ENCODE results near the gene SHH. TPM values are rescaled to one million over a fixed set of nuclear protein-coding genes. Genes with fewer than 3 reads are reported as not detected.

The SHH gene
- total RNA-seq, 1 donor from 2014 or later: 28.3 TPM

DNA sequence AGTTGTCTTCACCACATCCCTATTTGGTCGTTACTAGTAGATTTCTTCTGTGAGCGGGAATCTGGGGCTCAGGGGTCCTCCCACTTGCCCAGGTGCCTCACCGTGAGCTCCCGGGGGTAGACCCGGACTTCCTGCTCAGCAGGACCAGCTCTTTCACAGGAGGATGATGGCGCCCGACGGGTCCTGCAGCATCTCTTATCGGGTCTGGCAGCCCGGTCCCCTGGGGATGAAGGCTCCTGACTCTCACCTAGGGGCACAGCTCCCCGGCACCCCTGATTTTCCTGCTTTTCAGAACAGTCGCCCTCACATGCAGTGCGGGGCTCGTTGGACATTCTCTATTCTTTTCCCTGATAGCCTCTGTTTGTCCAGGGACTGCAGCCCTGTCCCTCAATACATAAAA lies 33.0 kb upstream of the SHH start:
- Mint-ChIP-seq H3K9me3 (no peaks in the 10 kb centered on the region), H3K27me3 (peaks cover 4% of the 10 kb centered on the region), H3K4me1 (ENCODE audit: unreplicated experiment) (no peaks in the 10 kb centered on the region), H3K4me3 (no peak overlapping the region), H3K36me3 (no peaks in the 10 kb centered on the region), H3K27ac (no peak overlapping the region)
- TF ChIP-seq, protein P1, sequence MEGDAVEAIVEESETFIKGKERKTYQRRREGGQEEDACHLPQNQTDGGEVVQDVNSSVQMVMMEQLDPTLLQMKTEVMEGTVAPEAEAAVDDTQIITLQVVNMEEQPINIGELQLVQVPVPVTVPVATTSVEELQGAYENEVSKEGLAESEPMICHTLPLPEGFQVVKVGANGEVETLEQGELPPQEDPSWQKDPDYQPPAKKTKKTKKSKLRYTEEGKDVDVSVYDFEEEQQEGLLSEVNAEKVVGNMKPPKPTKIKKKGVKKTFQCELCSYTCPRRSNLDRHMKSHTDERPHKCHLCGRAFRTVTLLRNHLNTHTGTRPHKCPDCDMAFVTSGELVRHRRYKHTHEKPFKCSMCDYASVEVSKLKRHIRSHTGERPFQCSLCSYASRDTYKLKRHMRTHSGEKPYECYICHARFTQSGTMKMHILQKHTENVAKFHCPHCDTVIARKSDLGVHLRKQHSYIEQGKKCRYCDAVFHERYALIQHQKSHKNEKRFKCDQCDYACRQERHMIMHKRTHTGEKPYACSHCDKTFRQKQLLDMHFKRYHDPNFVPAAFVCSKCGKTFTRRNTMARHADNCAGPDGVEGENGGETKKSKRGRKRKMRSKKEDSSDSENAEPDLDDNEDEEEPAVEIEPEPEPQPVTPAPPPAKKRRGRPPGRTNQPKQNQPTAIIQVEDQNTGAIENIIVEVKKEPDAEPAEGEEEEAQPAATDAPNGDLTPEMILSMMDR (conservative IDR thresholded peaks at IDR 0.05): no peak
- no peak for DNase-seq (ENCODE audit: extremely low spot score, unreplicated experiment)

DNA sequence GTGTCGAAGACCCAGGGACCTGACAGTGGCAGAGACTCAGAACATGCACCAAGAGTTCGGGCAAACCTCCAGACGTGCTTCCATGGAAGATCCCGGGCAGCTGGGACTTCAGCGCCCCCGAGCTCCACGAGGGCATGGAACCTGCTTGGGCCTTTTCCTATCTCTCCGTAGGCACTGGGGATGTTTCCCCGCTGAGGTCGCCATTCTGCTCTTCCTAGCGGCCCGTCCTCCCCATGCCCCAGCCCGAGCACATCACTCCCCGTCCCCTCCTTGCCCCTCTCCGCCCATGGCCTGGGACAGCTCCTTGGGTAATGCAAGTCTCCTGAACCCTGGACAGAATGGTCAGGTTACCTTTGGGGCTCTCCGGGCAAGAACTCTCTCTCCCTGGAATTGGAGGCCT lies 32.3 kb upstream of the SHH start:
- DNase-seq (ENCODE audit: extremely low spot score, unreplicated experiment): no peak
- H3K4me1 Mint-ChIP-seq (ENCODE audit: unreplicated experiment): no peaks in the 10 kb centered on the region
- H3K36me3 Mint-ChIP-seq: no peaks in the 10 kb centered on the region
- H3K9me3 Mint-ChIP-seq: no peaks in the 10 kb centered on the region
- no peak overlapping the region for H3K4me3 Mint-ChIP-seq
- peaks cover 8% of the 10 kb centered on the region for H3K27me3 Mint-ChIP-seq
- H3K27ac Mint-ChIP-seq: no peak overlapping the region
- TF ChIP-seq, protein P1 (conservative IDR thresholded peaks at IDR 0.05): no peak

DNA sequence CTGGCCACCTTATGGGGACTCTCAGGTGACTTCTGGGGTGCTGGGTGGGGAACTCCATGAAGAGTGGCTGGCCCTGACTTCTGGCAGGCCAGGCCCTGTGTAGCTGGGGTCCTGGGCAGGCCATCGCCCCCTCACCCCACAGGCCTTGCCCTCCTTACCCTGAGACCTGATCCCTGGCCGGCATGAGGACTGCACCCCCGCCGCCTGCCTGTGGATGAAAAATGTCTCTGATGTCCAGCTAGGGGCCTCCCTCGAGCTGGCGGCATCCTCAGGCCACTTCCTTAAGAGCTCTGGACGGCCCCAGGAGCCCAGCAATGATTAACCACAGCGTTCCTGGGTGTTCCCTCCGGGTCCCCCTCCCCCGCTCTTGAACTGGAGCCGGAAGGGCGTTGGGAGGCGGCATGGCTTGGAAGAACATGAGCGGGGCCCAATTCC lies 31.8 kb upstream of the SHH start:
- Mint-ChIP-seq H3K36me3 (no peaks in the 10 kb centered on the region), H3K9me3 (no peaks in the 10 kb centered on the region), H3K27ac (no peak overlapping the region), H3K27me3 (peaks cover 11% of the 10 kb centered on the region), H3K4me1 (ENCODE audit: unreplicated experiment) (no peaks in the 10 kb centered on the region), H3K4me3 (no peak overlapping the region)
- TF ChIP-seq, protein P1 (conservative IDR thresholded peaks at IDR 0.05): no peak
- no peak for DNase-seq (ENCODE audit: extremely low spot score, unreplicated experiment)

DNA sequence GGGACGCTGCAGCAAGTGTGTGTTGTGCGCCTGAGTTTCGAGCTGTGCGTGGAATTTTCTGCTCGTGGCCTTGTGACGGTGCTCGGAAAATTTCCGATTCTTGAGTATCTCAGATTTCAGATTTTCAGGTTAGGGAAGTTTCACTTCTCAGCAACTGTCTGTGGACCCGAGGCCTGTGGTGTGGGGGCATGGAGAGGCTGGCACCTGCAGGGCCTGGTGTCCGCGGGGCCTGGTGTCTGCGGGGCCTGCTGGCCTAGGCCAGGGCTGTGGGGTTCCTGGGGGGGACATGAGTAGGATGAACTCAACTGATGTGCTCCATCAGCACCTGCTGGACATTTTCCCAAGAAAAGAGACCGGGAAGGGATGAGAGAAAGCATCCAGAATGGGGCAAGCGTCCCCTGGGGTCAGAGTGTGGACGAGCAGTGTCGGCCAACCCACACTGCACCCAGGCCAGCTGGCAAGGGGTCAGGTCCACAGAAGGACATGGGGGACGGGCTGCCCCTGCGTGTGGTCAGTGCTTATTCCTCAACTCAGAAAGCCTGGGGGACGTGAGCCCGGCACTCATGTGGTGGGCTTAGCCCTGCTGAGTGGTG lies 31.3 kb upstream of the SHH start:
- no peak for DNase-seq (ENCODE audit: extremely low spot score, unreplicated experiment)
- Mint-ChIP-seq H3K36me3 (no peaks in the 10 kb centered on the region), H3K9me3 (no peaks in the 10 kb centered on the region), H3K27ac (no peak overlapping the region), H3K27me3 (peaks cover 13% of the 10 kb centered on the region), H3K4me3 (no peak overlapping the region), H3K4me1 (ENCODE audit: unreplicated experiment) (no peaks in the 10 kb centered on the region)
- TF ChIP-seq, protein P1 (conservative IDR thresholded peaks at IDR 0.05): no peak

DNA sequence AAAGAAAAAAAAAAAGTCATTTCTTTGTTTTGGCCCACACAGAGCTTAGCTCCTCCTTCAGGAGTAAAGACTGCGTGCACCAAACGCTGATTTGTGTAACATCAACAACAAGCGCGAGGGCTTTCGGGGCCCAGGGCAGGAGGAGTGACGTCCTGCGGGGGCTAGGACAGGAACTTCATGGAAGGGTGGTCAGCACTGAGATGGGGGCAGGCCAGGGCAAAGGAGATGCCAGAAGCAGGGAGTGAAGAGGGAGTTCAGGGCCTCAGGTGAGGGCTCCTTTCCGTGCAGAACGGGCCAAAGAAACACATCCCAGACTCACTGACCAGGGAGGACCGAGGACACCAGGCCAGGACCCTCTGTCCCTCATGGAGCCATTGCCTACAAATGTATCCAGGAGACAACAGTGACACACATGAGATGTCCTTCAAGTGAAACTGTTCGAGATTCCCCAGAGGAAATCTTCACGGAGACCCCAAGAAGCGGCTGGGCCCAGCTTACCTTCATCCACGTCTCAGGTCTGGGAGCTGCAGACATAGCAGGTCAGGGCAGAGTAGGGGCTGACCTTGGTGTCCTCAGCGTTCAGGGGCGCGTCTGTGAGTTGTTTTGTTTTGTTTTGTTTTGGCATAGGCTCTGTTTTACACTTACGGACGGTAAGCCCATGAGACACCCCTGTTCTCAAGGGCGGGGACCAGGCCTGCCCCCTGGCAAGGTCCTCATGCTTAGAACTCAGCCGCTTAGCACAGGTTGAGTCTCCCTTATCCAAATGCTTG lies 30.4 kb upstream of the SHH start:
- no peak for DNase-seq (ENCODE audit: extremely low spot score, unreplicated experiment)
- H3K36me3 Mint-ChIP-seq: no peaks in the 10 kb centered on the region
- no peak overlapping the region for H3K27ac Mint-ChIP-seq
- no peaks in the 10 kb centered on the region for H3K4me1 Mint-ChIP-seq (ENCODE audit: unreplicated experiment)
- TF ChIP-seq, protein P1 (conservative IDR thresholded peaks at IDR 0.05): no peak
- H3K9me3 Mint-ChIP-seq: no peaks in the 10 kb centered on the region
- peaks cover 13% of the 10 kb centered on the region for H3K27me3 Mint-ChIP-seq
- no peak overlapping the region for H3K4me3 Mint-ChIP-seq

All from type B pancreatic cell (in vitro differentiated cells).